PC-3 (cell line): Measurements from ENCODE around the gene ONECUT3. TPM values are rescaled to one million over a fixed set of nuclear protein-coding genes. Genes with fewer than 3 reads are reported as not detected.

Experiments
- ATAC-seq: fragments of 200-7000 bp; cut with Tn5 transposase; 2 replicates; pipeline ENCODE4 v1.9.1; 2020; ENCODE audit warnings: mild to moderate bottlenecking, moderate library complexity
- BruUV-seq: library from RNA; stranded (reverse); fragments of 400-500 nt; replicated peaks from 2 replicates; lab custom pipeline; 2021; lab: Mats Ljungman, UMichigan
- CTCF ChIA-PET: fragments of 300-600 bp; sonication (Branson Sonifier 250); formaldehyde crosslinking; loops from one replicate; lab custom pipeline; 2022; ENCODE audit warnings: antibody characterized with exemption; lab: Charles Lee
- POLR2A ChIA-PET: fragments of 300-600 bp; sonication (Branson Sonifier 250); formaldehyde crosslinking; loops from one replicate; lab custom pipeline; 2022; ENCODE audit warnings: antibody characterized with exemption; ENCODE audit not compliant: unreplicated experiment; lab: Charles Lee
- DNase-seq: peaks from one replicate; pipeline ENCODE4 v3.0.0-alpha.2; 2015
- H2AFZ ChIP-seq: fragments of 300-600 bp; sonication (generic); 2 replicates; pipeline ENCODE4 v1.6.0; 2016; ENCODE audit warnings: antibody characterized with exemption, low read length
- H3F3A ChIP-seq: fragments of 300-600 bp; sonication (generic); one replicate; pipeline ENCODE4 v1.6.0; 2017; ENCODE audit warnings: antibody characterized with exemption, low read length, control low read depth, mild to moderate bottlenecking; ENCODE audit not compliant: unreplicated experiment
- H3K27ac ChIP-seq: fragments of 300-600 bp; sonication (generic); 2 replicates; pipeline ENCODE4 v1.5.1; 2016; ENCODE audit warnings: mild to moderate bottlenecking, low read length
- H3K27me3 ChIP-seq: fragments of 300-600 bp; sonication (generic); 2 replicates; pipeline ENCODE4 v1.6.1; 2016; ENCODE audit warnings: low read length, mixed read lengths
- H3K36me3 ChIP-seq: fragments of 300-600 bp; sonication (generic); 2 replicates; pipeline ENCODE4 v1.6.1; 2016; ENCODE audit warnings: low read depth, mixed run types, low read length, mixed read lengths
- H3K4me1 ChIP-seq: fragments of 300-600 bp; sonication (generic); 2 replicates; pipeline ENCODE4 v1.5.1; 2016; ENCODE audit warnings: low read length; ENCODE audit not compliant: insufficient read depth
- H3K4me2 ChIP-seq: fragments of 300-600 bp; sonication (generic); 2 replicates; pipeline ENCODE4 v1.6.0; 2016; ENCODE audit warnings: low read length
- H3K4me3 ChIP-seq: fragments of 300-600 bp; sonication (generic); 2 replicates; pipeline ENCODE4 v1.5.1; 2016; ENCODE audit warnings: mild to moderate bottlenecking, low read length, mixed read lengths
- H3K79me2 ChIP-seq: fragments of 300-600 bp; sonication (generic); 2 replicates; pipeline ENCODE4 v1.6.1; 2017; ENCODE audit warnings: low read length, mixed read lengths
- H3K9ac ChIP-seq: fragments of 300-600 bp; sonication (generic); 2 replicates; pipeline ENCODE4 v1.6.0; 2016; ENCODE audit warnings: mild to moderate bottlenecking, low read length
- H3K9me2 ChIP-seq: fragments of 300-600 bp; sonication (generic); replicated peaks from 2 replicates; pipeline ENCODE4 v1.6.1; 2016; ENCODE audit warnings: mixed run types, low read length, mixed read lengths
- H3K9me3 ChIP-seq: fragments of 300-600 bp; sonication (generic); 2 replicates; pipeline ENCODE4 v1.6.1; 2016; ENCODE audit warnings: low read length, mixed read lengths
- H4K20me1 ChIP-seq: fragments of 300-600 bp; sonication (generic); 2 replicates; pipeline ENCODE4 v1.6.1; 2016; ENCODE audit warnings: low read length, mixed read lengths
- EZH2 ChIP-seq: fragments of 300-600 bp; sonication (generic); IDR thresholded peaks from one replicate; pipeline ENCODE4 v1.6.1; 2017; ENCODE audit warnings: antibody characterized with exemption, mild to moderate bottlenecking, low read length; ENCODE audit not compliant: unreplicated experiment
- EZH2phosphoT487 ChIP-seq: fragments of 300-600 bp; sonication (generic); IDR thresholded peaks from 2 replicates; pipeline ENCODE4 v1.6.1; 2018; ENCODE audit warnings: mild to moderate bottlenecking, antibody characterized with exemption, low read length, borderline replicate concordance
- intact Hi-C: fragments of 100-400 bp; cut with micrococcal nuclease; formaldehyde crosslinking; loops from 2 replicates; pipeline ENCODE4 v1.9.0; 2023
- total RNA-seq: library from RNA; depleted of rRNA; stranded (reverse); fragments of >200 nt; gene quantifications from 2 replicates; pipeline ENCODE4 v1.2.3, GENCODE V29; 2014
- TF ChIP-seq, protein P1 (sequence below): fragments of 300-600 bp; sonication (generic); conservative IDR thresholded peaks from 2 replicates; pipeline ENCODE4 v1.5.1; 2017; ENCODE audit warnings: antibody characterized with exemption, low read depth, mild to moderate bottlenecking, low read length

Gene ONECUT3
- total RNA-seq, 1 experiment from 2014 or later: 1.4 TPM

DNA sequence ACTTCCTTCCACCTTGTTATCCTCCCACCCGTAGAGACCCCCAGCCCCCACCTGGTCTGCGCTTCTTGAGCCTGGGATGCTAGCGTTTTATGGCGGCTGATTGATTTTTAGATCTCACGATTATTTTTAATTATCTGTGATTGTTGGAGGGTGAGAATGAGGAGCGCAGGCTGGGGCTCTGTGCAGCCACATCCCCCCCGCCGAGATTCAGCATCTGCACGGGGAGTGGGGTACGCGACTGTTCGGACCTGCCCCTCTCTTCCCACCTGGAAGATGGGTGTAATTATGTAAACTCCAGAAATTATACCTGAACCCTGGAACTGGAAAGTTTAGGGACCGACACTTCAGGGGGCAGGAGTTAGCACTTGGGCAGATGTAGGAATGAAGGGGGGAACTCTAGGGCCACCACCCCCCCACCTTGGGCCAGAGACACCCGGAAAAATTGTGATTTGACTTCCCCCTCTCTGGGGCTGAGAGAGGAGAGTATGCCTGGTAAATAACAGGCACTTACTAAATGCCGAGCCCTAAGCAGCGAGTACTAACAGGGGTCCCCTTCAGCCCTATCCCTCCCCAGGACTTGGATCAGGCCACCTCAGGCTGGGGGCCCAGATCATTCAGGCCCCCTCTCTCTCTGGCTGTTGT lies 1.8 kb upstream of the ONECUT3 start:
- no peaks in the 10 kb centered on the region for H3K36me3 ChIP-seq
- no peak overlapping the region for H3K4me2 ChIP-seq
- H4K20me1 ChIP-seq: peaks cover 4% of the 10 kb centered on the region; the same call in 1 of the 2 replicates
- H3F3A ChIP-seq: no peaks in the 10 kb centered on the region
- peaks cover 16% of the 10 kb centered on the region for H3K27me3 ChIP-seq
- no peaks in the 10 kb centered on the region for H3K9me2 ChIP-seq
- no peak overlapping the region for H3K4me3 ChIP-seq
- BruUV-seq: no TSS peak
- no peak for TF ChIP-seq EZH2phosphoT487
- no peak for TF ChIP-seq EZH2
- TF ChIP-seq, protein P1, sequence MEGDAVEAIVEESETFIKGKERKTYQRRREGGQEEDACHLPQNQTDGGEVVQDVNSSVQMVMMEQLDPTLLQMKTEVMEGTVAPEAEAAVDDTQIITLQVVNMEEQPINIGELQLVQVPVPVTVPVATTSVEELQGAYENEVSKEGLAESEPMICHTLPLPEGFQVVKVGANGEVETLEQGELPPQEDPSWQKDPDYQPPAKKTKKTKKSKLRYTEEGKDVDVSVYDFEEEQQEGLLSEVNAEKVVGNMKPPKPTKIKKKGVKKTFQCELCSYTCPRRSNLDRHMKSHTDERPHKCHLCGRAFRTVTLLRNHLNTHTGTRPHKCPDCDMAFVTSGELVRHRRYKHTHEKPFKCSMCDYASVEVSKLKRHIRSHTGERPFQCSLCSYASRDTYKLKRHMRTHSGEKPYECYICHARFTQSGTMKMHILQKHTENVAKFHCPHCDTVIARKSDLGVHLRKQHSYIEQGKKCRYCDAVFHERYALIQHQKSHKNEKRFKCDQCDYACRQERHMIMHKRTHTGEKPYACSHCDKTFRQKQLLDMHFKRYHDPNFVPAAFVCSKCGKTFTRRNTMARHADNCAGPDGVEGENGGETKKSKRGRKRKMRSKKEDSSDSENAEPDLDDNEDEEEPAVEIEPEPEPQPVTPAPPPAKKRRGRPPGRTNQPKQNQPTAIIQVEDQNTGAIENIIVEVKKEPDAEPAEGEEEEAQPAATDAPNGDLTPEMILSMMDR: no peak
- no peak overlapping the region for H3K9ac ChIP-seq
- H3K4me1 ChIP-seq: peaks cover 29% of the 10 kb centered on the region
- POLR2A ChIA-PET: interaction anchor here (0.7 kb wide), 1 partner anchor 478 kb away, joined by 4 read pairs; no protein-coding TSS in a partner anchor
- CTCF ChIA-PET: no interaction called here
- H2AFZ ChIP-seq: no peak overlapping the region
- H3K9me3 ChIP-seq: no peaks in the 10 kb centered on the region
- no peak overlapping the region for H3K27ac ChIP-seq
- DNase-seq (no peak), ATAC-seq (no peak)
- intact Hi-C loops: no loop called here
- peaks cover 20% of the 10 kb centered on the region for H3K79me2 ChIP-seq

DNA sequence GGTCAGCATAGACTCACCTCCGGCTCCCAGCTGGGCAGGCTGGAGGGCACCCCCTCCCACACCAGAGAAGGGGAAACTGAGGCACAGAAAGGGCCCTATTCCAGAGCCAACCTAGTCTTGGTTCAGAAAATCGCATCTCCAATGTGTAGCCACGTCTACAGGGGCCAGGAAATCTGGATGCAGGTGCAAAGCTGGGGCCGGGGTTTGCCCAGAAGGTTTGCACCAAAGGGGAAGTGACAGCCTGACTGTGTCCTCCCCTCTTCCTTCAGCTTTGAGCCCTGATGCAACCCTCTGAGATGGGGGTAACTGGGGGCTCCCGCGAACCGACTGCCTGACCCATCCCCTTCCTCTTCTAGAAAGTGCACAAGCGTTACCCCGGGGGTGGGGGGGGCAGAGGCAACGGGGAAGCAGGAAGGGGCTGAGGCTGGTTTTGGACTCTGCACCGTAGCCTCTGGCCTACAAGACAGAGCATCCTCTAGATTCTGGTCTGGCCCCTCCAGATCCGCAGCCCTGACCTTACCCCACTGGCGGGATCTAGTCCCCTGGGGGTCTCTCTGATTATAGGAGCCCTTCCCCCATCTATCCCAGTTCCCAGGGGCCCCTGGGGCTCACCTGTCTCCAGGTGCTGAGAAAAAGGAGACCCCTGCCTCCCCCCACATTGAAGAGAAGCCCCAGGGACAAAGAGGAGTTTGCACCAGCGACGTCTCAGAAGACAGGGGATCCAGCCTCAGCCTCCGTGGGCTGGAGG lies 1.1 kb upstream of the ONECUT3 start:
- H3K36me3 ChIP-seq: no peaks in the 10 kb centered on the region
- no TSS peak for BruUV-seq
- no peaks in the 10 kb centered on the region for H3K9me2 ChIP-seq
- H3K9ac ChIP-seq: no peak overlapping the region
- peaks cover 23% of the 10 kb centered on the region for H3K4me1 ChIP-seq
- H3K27ac ChIP-seq: no peak overlapping the region
- ATAC-seq (no peak), DNase-seq (no peak)
- CTCF ChIA-PET: no interaction called here
- peaks cover 22% of the 10 kb centered on the region for H3K79me2 ChIP-seq
- POLR2A ChIA-PET: no interaction called here
- H3F3A ChIP-seq: no peaks in the 10 kb centered on the region
- H3K9me3 ChIP-seq: no peaks in the 10 kb centered on the region
- TF ChIP-seq EZH2phosphoT487 (no peak), EZH2 (no peak)
- TF ChIP-seq, protein P1: no peak
- H3K27me3 ChIP-seq: peaks cover 16% of the 10 kb centered on the region
- intact Hi-C loops: no loop called here
- H2AFZ ChIP-seq: no peak overlapping the region
- peaks cover 4% of the 10 kb centered on the region; the same call in 1 of the 2 replicates for H4K20me1 ChIP-seq
- H3K4me3 ChIP-seq: no peak overlapping the region
- no peak overlapping the region for H3K4me2 ChIP-seq
